ENCODE data around the gene KSR1.

KSR1 gene

DNA sequence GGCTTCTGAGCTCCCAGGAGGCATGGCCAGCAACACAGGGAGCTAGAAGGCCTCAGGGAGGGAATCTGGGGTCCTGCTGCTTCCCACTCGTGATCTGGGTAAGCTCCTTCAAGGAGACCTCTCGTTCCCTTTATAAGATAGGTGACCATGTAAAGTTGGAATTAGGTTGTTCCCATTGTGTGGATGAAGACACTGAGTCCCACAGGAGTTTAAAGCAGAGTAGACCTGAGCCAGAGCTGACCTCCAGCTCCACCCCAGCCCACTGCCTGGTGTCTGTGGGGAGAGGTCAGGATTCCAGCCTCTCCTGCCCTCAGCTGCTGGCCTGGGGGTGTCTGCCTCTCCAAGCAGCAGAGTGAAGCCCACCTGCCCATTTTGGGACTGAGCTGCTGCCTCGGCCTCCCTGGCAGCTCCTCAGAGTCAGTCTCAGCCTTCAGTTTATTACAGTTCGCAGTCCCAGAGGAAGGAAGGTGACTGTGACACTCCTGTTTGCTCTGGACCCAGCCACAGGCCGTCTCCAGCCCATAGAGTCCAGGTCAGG, 141.6 kb downstream of the KSR1 start:
- no peak for DNase-seq

DNA sequence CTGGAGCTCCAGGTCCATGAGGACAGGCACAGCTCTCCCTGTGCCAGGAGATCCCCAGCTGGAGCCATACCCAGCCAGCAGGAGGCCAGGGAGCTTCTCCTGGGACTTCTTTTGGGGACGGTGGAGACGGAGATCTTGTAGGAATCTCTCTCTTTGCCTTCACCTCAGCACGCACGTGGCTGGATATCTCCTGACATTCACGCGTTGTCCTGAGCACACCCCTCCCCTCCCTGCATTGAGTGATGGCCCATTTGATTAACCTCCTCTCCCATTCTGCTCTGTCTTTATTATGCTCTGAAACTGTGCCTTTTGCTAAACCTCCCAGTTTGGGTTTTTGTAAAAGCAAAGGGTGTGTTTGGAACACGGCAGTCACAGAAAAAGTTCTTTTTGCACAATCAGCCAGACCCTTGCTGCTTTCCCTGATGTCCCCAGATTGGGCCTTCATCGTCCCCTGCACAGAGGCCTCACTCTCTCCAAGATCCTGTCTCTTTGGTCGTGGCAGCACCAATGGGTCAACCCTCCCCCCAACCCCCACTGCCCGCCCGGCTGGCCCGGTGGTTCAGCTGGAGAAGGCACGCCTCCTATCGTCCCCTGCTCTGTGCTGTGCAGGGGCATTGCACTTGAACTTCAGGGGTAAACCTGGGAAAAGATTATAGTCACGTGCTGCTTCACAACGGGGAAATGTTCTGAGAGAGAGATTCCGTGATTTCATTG, 142.2 kb downstream of the KSR1 start:
- no peak for DNase-seq

DNA sequence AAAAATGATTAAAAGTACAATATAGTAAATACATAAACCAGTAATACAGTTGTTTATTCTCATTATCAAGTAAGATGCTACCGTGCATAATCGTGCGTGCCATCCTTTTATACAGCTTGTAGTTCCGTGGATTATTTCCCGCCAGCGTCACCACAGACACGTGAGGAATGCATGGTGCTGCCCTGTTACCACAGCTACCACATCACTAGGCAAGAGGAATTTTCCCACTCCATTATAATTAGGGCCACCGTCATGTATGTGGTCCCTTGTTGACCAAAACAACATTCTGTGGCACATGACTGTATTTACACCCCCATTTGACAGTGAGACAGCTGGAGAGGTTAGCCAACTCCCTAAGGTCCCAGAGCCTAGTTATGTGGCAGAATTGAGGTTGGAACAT, 144.2 kb downstream of the KSR1 start:
- DNase-seq = no peak

GRCh38 chr17:27601069-27601974, 145.1 kb downstream of the KSR1 start:
- DNase-seq = peak; percentile 79

GRCh38 chr17:27601975-27602302, 145.7 kb downstream of the KSR1 start:
- no peak for DNase-seq

DNA sequence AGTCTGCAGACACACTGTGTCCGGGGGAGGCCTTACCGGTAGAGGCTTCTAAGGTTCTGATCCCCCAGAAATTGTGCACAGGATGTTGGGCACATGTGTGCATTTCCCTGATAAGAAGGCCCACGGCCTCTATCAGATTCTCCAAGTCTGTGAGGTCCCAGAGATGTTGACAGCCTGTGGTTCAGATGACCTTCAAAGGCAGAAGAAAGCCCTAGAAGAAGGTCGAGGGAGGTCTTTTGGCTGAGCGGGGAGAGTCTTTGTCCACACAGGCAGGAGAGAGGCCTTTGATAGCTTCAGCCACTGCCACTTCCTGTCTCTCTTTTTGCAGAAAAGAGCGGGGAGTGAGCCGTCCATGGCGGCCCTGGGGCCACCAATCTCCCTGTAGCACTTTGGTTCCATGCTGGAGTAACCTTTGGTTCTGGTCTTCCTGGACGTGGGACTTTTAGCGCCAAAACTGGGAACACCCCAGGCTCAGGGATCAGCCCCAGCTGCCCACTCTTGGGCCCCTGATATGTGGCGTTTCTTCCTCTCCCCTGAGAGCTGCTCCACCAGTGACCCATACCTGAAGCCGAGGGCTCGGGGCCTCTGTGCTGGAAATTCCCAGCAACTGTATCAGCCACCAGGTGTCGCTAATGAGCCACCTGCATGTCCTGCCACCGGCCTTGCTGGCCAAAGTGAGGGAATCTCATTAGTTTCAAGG, 146.6 kb downstream of the KSR1 start:
- peak; percentile 63 for DNase-seq

DNA sequence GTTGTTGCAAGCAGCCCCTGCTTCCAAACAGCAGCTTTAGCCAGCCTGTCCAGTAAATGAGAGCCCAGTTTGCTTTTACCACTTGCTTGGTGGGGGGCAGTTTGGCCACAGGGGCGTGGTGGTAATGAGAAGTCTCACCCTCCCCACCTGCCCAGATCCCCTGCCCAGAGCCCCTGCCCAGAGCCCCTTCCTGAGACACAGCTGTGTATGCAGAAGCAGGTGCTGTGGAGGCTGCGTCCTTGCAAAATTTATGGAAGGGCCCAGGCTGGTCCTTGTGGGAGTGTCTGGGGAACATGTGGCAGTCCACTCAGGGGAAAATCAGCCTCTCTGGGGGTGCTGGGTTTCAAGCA, 147.1 kb downstream of the KSR1 start:
- no peak for DNase-seq

DNA sequence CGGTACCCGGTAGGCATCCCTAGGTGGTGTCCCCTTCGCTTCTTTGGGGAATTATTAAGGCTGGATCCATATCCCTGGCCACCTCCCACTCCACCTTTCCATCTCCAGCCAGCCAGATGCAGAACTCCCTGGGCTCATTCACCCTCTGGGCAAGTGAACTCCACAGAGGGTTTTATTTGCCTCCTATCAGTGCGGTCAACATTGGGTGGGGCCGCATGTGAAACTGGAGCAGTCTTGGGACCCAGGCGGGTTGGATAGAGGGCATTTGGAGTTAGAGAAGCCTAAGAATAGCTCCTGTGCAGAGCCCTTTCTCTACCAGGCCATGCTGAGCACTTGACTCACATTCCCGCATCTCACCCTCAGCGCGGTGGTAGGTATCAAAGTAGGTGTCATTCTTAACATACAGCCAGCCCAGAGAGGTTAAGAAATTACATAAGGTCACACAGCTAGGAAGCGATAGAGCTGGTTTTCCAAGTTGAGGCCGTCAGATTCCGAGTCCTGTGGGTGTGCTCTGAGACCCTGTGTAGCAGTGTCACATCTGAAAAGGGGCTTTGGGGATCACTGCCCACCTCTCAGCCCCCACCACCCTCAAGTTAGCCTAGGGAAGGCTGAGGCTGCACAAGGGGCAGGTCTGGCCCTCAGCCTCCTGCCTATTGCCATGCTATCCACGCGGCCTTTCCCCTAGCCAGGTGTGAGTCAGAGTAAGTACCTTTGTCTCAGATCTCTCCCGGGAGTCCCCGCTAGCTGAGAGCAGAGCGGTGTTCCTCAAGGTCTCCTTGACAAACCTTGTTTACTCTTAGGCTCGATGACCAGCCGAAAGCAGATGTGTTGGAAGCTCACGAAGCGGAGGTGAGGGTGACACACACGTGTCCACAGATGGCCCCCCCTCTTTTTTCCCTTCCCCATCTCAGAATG, 147.9 kb downstream of the KSR1 start:
- no peak for DNase-seq

- no peak for DNase-seq
Observed at GRCh38 chr17:27605409-27605808, 149.2 kb downstream of the KSR1 start.

DNA sequence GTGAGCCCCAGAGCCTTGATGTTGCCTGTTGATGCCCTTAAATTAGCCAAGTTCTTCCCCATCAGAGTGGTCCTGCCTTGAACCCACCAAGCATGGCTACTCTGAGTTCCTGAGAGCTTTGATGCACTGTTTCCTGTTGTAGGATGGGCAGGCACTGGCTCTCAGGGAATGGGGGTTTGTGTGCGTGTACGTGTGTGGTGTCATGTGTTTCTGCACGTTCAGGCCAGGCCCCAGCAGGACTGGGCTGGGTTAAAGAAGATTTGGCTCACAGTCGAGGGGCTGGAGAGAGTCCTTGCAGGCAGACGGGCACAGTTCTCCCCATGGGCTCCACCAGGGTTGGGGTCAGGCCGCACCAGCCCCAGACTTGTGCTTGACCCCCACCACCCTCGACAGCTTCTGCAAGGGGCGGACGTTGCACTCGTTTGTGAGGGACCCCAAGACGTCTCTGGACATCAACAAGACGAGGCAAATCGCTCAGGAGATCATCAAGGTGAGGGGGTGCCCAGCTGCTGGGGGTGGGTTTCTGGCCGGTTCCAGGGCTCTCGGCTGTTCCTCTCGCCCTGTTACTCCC, 151.4 kb downstream of the KSR1 start:
- no peak for DNase-seq

GRCh38 chr17:27608328-27609230, 152.3 kb downstream of the KSR1 start:
- no peak for DNase-seq

GRCh38 chr17:27609611-27610303, 153.5 kb downstream of the KSR1 start:
- no peak for DNase-seq

- DNase-seq = no peak
Observed at GRCh38 chr17:27610304-27610677, 154.0 kb downstream of the KSR1 start.

GRCh38 chr17:27612160-27612770, 156.0 kb downstream of the KSR1 start:
- DNase-seq = no peak

DNA sequence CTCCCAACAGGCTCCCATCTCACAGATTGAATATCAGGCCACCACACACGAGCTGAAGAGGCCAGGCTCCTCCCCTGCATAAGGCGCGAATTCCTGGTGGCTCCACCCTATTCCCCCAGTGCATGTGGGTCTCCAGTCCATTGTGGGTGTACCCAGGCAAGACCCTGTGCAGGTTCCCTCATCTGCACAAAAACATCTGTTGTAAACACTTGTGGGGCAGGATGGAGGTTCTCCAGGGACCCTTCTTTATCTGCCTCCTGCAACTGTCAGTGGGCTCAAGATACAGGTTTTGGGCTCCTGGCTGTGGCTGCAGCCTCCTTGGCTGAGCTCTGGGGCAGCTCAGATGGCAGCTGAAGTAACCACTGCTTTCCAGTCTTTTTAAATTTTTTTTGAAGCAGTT, 157.2 kb downstream of the KSR1 start:
- no peak for DNase-seq

GRCh38 chr17:27615121-27615520, 158.9 kb downstream of the KSR1 start:
- DNase-seq = no peak

DNA sequence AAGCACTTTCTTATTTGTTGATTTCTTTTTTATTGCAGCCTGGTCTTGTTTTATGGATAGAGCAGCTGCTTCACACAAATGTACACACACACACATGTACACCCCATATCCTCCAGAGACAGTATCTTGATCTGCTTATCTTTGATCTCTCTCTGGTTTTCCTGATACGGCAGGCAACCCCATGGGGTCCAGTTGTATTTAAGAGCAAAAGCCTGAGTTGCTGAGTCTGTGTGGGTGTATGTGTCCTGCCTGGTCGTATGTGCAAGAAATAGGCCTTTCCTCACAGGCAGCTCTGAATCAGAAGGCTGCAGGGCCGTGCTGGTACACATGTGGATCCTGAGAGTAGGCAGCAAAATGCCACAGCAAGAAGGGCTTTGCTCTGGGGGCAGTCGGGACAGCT, 160.2 kb downstream of the KSR1 start:
- DNase-seq = no peak

DNA sequence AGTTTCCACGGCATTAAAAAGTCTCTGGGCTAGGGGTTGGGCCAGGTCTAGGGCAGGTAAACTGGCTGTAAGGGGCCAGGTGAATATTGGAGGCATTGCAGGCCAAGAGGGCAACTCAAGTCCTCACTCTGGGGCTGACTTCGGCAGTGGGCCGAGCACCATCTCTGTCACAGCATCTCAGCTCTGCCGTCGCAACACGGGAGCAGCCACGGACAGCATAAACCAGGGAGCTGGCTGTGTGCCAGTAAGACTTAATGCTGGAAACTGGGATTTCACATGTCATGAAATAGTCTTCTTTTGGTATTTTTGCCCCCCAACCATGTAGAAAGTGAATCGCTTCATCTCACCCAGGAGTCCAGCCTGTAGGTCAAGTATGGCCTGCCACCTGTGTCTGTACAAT, 162.2 kb downstream of the KSR1 start:
- DNase-seq = no peak

GRCh38 chr17:27620721-27621120, 164.5 kb downstream of the KSR1 start:
- no peak for DNase-seq

- DNase-seq = no peak
Observed at GRCh38 chr17:27621536-27621935, 165.3 kb downstream of the KSR1 start.

Data from stimulated activated CD4-positive, alpha-beta T cell treated with anti-CD3 and anti-CD28 coated beads, Interleukin-1b, Interleukin-23, amount 100 ng/mL, for 48 hours (primary cell).